ENCODE data around the gene PRPF4.

- TF ChIP-seq CTCF (conservative IDR thresholded peaks at IDR 0.05; ENCODE audit: low read length) (no peak), EZH2phosphoT487 (IDR thresholded peaks at IDR 0.05; ENCODE audit: borderline replicate concordance) (no peak)
These were observed 6.1 kb upstream of the PRPF4 start for GRCh38 chr9:113269355-113269754.
